GM19452 (cell line): Measurements from ENCODE around the gene MVD.

Source experiments
- ATAC-seq: cut with Tn5 transposase; IDR thresholded peaks from one replicate; pipeline ENCODE4 v1.9.1; 2021; ENCODE audit not compliant: unreplicated experiment

MVD gene

GRCh38 chr16:88627531-88628411 is 35.1 kb downstream of the MVD start:
- ATAC-seq = no peak

GRCh38 chr16:88626646-88627045 is 36.2 kb downstream of the MVD start:
- ATAC-seq = no peak

GRCh38 chr16:88624977-88625576 is 37.8 kb downstream of the MVD start:
- ATAC-seq = no peak

GRCh38 chr16:88624481-88624880 is 38.4 kb downstream of the MVD start:
- ATAC-seq = no peak

GRCh38 chr16:88623858-88624257 is 39.0 kb downstream of the MVD start:
- no peak for ATAC-seq

- ATAC-seq = no peak
Measured at GRCh38 chr16:88622866-88623265, 40.0 kb downstream of the MVD start.

- ATAC-seq = no peak
Measured at GRCh38 chr16:88622125-88622524, 40.8 kb downstream of the MVD start.

- ATAC-seq = no peak
Measured at GRCh38 chr16:88619859-88620815, 42.8 kb downstream of the MVD start.

- no peak for ATAC-seq
Measured at GRCh38 chr16:88618956-88619667, 43.8 kb downstream of the MVD start.

GRCh38 chr16:88618182-88618955 is 44.5 kb downstream of the MVD start:
- ATAC-seq = no peak

GRCh38 chr16:88617268-88618031 is 45.4 kb downstream of the MVD start:
- no peak for ATAC-seq

GRCh38 chr16:88616736-88617135 is 46.2 kb downstream of the MVD start:
- no peak for ATAC-seq

- ATAC-seq = no peak
Measured at GRCh38 chr16:88616320-88616719, 46.6 kb downstream of the MVD start.

GRCh38 chr16:88614818-88615580 is 47.9 kb downstream of the MVD start:
- no peak for ATAC-seq

- ATAC-seq = no peak
Measured at GRCh38 chr16:88613911-88614817, 48.7 kb downstream of the MVD start.

GRCh38 chr16:88613293-88613692 is 49.6 kb downstream of the MVD start:
- no peak for ATAC-seq
